Small intestine (tissue), 16 donors: Measurements from ENCODE around the gene C1orf216. TPM values are rescaled to one million over a fixed set of nuclear protein-coding genes. Genes with fewer than 3 reads are reported as not detected.
A peak's percentile ranks its signal among the peaks of the same experiment; 100 is the strongest.

Source experiments
- DNase-seq, 2 donors: peaks; one replicate each; pipeline versions ENCODE4 v3.0.0 to v3.0.0-alpha.2; 2013
- FAIRE-seq: peaks from 2 replicates; lab custom pipeline; 2012; peaks lifted over from hg19 to GRCh38; lab: Jason Lieb, UNC
- H3K27ac ChIP-seq, 3 donors: one replicate each; pipeline ENCODE4 v1.5.1; 2013; ENCODE audit warnings: low read length in 2 of 3, mild to moderate bottlenecking in 2 of 3, control low read depth in 1 of 3, inconsistent platforms in 1 of 3, low read depth in 1 of 3, moderate library complexity in 1 of 3
- H3K27me3 ChIP-seq, 3 donors: one replicate each; pipeline ENCODE4 v1.6.1; 2013; ENCODE audit warnings: low read length in 3 of 3, inconsistent platforms in 1 of 3; ENCODE audit not compliant: control insufficient read depth in 3 of 3, insufficient read depth in 3 of 3
- H3K36me3 ChIP-seq, 3 donors: one replicate each; pipeline ENCODE4 v1.6.1; 2013; ENCODE audit warnings: low read length in 3 of 3, inconsistent platforms in 1 of 3, low read depth in 1 of 3, mild to moderate bottlenecking in 1 of 3, moderate library complexity in 1 of 3; ENCODE audit not compliant: control insufficient read depth in 3 of 3, insufficient read depth in 2 of 3
- H3K4me1 ChIP-seq, 3 donors: one replicate each; pipeline ENCODE4 v1.6.1; 2013; ENCODE audit warnings: low read length in 2 of 3, inconsistent platforms in 1 of 3, low read depth in 1 of 3, mild to moderate bottlenecking in 1 of 3, moderate library complexity in 1 of 3; ENCODE audit not compliant: control insufficient read depth in 3 of 3, insufficient read depth in 2 of 3
- H3K4me3 ChIP-seq, 3 donors: one replicate each; pipeline ENCODE4 v1.5.1; 2013; ENCODE audit warnings: low read length in 3 of 3, control low read depth in 1 of 3, inconsistent platforms in 1 of 3, low read depth in 1 of 3, mild to moderate bottlenecking in 1 of 3, moderate library complexity in 1 of 3
- H3K9me3 ChIP-seq, 2 donors: one replicate each; pipeline ENCODE4 v1.6.1; 2013; ENCODE audit warnings: low read depth in 1 of 2, low read length in 1 of 2; ENCODE audit not compliant: control insufficient read depth in 2 of 2, insufficient read depth in 1 of 2
- WGBS, 3 donors: extraction: QIAGEN DNeasy Blood & Tissue Kit; methylation state at CpG; one replicate each; pipeline ENCODE4 v1.1.7; 2013; 5-methylcytosine and 5-hydroxymethylcytosine counted together
- long read RNA-seq, 10 donors: transcript quantifications; one replicate each; lab custom pipeline, GENCODE V29; 2026
- polyA plus RNA-seq, 4 donors: library from polyadenylated mRNA; stranded (reverse) in 3 of 4; unstranded in 1 of 4; fragments of 200-250 nt in 3 of 4; fragments of 120-200 nt in 1 of 4; gene quantifications; one replicate each; pipeline versions ENCODE4 v1.2.1 to v1.2.3, GENCODE V29; 2013
- donor health status: healthy with polysubstance abuse.
- donor health status: control.
- donor health status: control.
- donor health status: Bipolar disorder and iron deficiency.
- donor health status: healthy.

Gene C1orf216, protein sequence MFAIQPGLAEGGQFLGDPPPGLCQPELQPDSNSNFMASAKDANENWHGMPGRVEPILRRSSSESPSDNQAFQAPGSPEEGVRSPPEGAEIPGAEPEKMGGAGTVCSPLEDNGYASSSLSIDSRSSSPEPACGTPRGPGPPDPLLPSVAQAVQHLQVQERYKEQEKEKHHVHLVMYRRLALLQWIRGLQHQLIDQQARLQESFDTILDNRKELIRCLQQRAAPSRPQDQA
- polyA plus RNA-seq, result 1 to 10 TPM; 1.1 to 7.5 (median 2.2) TPM
- long read RNA-seq, donor 1, result 0 reads
- long read RNA-seq, donor 2, partial matches to known transcripts, result 0 of 3 reads
- long read RNA-seq, donor 2, other reads (novel, unspliced or antisense), result 0 of 3 reads
- long read RNA-seq, donor 3, partial matches to known transcripts, result 0 of 1 reads
- long read RNA-seq, donor 3, other reads (novel, unspliced or antisense), result 0 of 1 reads
- long read RNA-seq, donor 4, result 0 reads
- long read RNA-seq, donor 5, result 0 reads
- long read RNA-seq, donor 6, partial matches to known transcripts, result 0 of 1 reads
- long read RNA-seq, donor 6, other reads (novel, unspliced or antisense), result 0 of 1 reads
- long read RNA-seq, donor 7, result 0 reads
- long read RNA-seq, donor 8, partial matches to known transcripts, result 0 of 1 reads
- long read RNA-seq, donor 8, other reads (novel, unspliced or antisense), result 0 of 1 reads
- long read RNA-seq, donor 9, partial matches to known transcripts, result 0 of 1 reads
- long read RNA-seq, donor 9, other reads (novel, unspliced or antisense), result 0 of 1 reads
- long read RNA-seq, donor 10, transcript C1orf216-201 (2 exons, 3,218 nt), result major isoform, 10 of 10 reads
- long read RNA-seq, donor 10, partial matches to known transcripts, result 0 of 10 reads
- long read RNA-seq, donor 10, other reads (novel, unspliced or antisense), result 0 of 10 reads

DNA sequence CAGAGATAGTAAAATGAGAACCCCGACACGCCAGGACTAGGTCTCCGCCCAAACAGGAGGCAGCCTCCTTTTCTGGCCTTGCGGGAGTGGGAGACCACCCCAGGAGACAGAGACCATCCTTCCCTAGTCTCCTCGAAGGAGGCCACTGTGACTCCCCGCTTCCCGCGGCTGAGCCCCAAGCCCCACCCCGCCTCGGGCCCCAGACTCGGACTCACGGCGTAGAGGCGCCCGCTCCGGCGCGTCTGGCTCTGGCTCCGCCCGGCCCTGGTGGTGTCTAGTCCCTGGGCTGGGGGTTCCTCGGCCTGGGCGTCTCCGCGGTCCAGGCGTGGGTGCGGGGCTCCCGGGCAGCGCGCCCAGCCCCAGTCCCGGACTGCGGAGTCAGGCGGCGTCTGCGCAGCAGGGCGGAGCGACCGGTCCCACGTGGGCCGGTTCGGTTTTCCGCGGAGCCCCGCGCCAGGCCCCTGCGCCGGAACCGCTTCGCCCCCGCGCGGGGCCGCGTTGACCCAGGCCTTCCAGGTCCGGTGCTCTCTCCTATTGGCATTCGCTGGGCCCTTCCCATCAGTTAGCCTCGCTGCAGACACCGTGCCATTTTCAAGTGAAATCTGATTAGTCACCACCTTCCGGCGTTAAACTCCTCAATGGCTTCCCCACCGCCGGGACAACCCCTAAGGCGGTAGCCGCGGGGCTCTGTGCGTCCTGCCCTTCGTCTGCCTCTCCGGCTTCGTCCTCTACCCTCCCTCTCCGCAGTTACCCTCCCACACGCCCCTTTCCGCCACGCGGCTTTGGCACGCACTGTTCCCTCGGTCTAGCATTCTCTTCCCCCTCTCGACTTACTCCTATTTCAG lies at the start of gene C1orf216:
Gene C1orf216, minus strand, starts transcription at position 393 of the 845 bp plus-strand sequence. CDS start 2,563 bp downstream, outside the sequence.
- H3K36me3 ChIP-seq, result no peaks in the 10 kb centered on the region
- H3K9me3 ChIP-seq, result no peaks in the 10 kb centered on the region
- H3K27ac ChIP-seq, result peak within 1 kb of the TSS; percentile 20 to 76 (median 61)
- FAIRE-seq, result no peak
- DNase-seq, result peak; percentile 34 to 71
- peak within 1 kb of the TSS; percentile 50 to 61 (median 60) for H3K4me3 ChIP-seq
- no peaks in the 10 kb centered on the region for H3K4me1 ChIP-seq
- 0 to 1% (median 0%) methylated on average over 72 to 76 of the region's 76 CpGs for WGBS, 3 donors
- H3K27me3 ChIP-seq, result peaks cover 0 to 6% (median 0%) of the 10 kb centered on the region in 3 donors

DNA sequence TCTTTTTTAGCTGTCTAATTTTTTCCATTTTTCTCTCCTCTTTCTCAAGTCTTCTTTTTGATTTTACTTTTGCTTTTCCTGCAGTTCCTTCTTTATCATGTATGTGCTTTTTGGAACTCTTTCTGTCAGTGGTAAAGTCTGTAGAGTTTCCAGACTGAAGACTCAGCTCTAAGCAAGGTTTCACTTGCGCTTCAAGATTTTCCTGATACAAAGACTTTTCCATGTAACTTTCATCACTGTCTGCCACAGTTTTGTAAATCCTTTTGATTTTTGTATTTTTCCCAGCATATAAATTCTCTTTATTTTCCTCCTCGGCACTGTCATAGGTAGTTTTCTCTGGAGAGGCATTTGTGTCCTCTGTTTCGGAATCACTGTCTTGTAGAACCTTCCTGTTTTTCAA lies 45.6 kb upstream of the C1orf216 start:
- FAIRE-seq (no peak), DNase-seq (no peak)
- no peaks in the 10 kb centered on the region for H3K9me3 ChIP-seq
- H3K4me1 ChIP-seq, result no peaks in the 10 kb centered on the region
- H3K36me3 ChIP-seq, result no peaks in the 10 kb centered on the region
- no peak overlapping the region for H3K4me3 ChIP-seq
- H3K27ac ChIP-seq, result no peak overlapping the region
- WGBS, 3 donors, result 98% methylated on average over 3 of the region's 3 CpGs
- no peaks in the 10 kb centered on the region for H3K27me3 ChIP-seq

DNA sequence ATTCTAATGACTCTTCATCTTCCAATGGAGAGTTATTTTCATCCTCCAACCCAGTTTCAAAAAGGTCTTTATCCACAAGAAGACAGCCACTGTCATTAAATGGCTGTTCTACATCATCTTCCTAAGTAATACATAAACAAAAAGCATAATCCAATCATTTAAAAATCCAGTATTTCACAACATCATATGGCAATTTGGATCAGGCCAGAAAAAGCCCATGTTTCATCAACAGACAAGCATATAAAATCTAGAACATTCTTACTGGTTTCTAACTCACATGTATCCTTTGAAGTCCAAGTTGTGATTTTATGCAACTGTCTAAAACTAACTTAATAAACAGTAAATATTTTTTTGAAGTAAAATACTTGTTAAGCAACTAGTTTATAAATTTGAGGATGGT lies 44.5 kb upstream of the C1orf216 start:
- H3K4me1 ChIP-seq, result no peaks in the 10 kb centered on the region
- H3K27ac ChIP-seq, result no peak overlapping the region
- FAIRE-seq, result no peak

DNA sequence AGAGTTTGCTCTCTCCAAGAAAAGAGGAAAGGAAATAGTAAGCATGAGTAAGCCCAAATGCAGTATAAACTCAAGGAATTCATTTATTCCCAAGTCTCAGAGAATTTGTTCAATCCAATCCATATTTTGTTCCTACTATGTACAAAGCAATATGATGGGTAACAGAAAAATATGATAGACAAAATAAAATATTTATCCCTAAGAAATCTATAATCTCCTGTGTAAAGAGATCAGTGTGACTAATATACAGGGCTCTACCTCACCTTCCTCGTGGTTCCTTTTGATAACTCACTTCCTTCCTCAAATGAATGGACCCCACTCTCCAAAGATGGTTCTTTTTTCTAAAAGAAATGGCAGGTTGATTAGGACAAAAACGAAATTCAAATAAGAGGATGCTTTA lies 43.5 kb upstream of the C1orf216 start:
- no peak for FAIRE-seq
- Histone ChIP-seq H3K27me3 (no peaks in the 10 kb centered on the region), H3K4me1 (no peaks in the 10 kb centered on the region), H3K4me3 (no peak overlapping the region), H3K27ac (no peak overlapping the region), H3K9me3 (no peaks in the 10 kb centered on the region), H3K36me3 (no peaks in the 10 kb centered on the region)
- 62 to 65% (median 63%) methylated on average over 2 of the region's 2 CpGs for WGBS, 3 donors
- DNase-seq, result no peak

More for the DNA sequence above, 44.5 kb upstream of the C1orf216 start:
- Histone ChIP-seq H3K9me3 (no peaks in the 10 kb centered on the region), H3K27me3 (no peaks in the 10 kb centered on the region), H3K4me3 (no peak overlapping the region), H3K36me3 (no peaks in the 10 kb centered on the region)
- no peak for DNase-seq

DNA sequence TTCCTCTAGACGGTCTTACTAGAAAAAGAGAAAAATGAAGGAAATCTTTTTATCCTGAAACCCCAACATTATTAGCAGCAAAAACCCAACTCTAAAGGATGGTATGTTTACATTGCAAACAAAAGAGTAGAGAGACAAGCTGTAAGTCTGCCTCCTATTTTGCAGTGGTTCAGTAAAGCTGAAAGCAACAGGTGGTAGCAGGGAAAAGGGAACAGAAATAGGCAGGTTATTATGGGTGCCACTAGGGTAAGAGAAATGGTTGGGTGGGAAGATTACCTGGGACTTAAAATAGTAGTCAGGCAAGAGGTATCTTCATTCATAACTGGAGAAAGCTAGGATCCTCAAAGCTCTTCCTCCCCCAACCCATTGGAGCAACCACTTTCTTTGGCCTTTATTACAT lies 37.4 kb upstream of the C1orf216 start:
- WGBS, 3 donors, result 93 to 97% (median 96%) methylated on average over 1 of the region's 1 CpG
- FAIRE-seq (no peak), DNase-seq (no peak)
- Histone ChIP-seq H3K4me3 (no peak overlapping the region), H3K27me3 (no peaks in the 10 kb centered on the region), H3K27ac (no peak overlapping the region), H3K9me3 (no peaks in the 10 kb centered on the region), H3K36me3 (no peaks in the 10 kb centered on the region), H3K4me1 (no peaks in the 10 kb centered on the region)

DNA sequence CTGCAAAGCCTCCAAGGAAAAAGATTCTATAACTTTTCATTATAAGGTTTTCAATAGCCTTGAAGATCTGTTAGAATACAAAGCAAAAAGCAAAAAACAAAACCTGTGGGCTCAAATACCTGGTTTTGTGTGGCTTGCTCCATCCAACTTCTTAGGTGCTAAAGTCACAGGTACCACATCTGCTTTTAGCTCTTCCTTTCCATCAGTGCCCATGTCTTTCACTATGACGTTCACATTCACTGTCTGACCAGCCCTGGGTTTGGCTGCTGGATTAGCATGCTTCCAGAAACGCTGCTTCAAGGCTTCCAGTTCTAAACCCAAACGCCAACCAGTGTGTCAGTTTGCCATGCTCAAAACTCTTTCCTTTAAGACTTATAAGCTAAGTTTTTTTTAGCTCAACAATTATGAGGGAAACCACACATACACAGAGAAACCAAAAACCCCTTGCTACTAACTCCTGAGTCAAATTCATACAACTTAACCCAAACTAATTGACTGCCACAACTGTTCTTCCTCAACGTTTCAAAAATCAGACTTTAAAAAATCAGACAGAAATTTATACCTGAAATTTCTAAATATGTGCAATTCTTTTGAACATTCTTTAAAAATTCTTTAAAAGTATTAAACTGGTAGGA lies 35.1 kb upstream of the C1orf216 start:
- H3K27ac ChIP-seq, result no peak overlapping the region
- no peaks in the 10 kb centered on the region for H3K4me1 ChIP-seq
- DNase-seq (no peak), FAIRE-seq (no peak)
- no peaks in the 10 kb centered on the region for H3K9me3 ChIP-seq
- H3K27me3 ChIP-seq, result no peaks in the 10 kb centered on the region
- H3K36me3 ChIP-seq, result no peaks in the 10 kb centered on the region
- 78 to 82% (median 81%) methylated on average over 4 of the region's 4 CpGs for WGBS, 3 donors
- no peak overlapping the region for H3K4me3 ChIP-seq

DNA sequence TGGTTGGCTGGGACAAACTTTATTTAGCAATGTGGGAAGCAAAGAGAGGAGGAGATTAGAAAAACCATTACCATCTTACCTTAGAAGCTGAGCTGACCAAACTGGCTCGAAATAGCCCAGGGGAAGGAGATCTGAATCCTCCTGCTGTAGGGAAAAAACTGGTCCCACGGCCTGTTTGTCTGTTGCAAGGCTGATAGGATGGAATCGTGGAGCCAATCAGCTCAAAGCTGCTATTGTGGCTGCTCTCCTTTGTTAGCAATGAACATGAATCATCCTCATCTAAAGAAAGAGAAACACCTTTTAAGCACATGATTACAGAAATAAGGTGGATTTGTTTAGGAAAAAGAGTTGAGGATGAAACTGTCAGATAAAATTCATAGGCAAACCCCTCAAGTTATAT lies 29.6 kb upstream of the C1orf216 start:
- Histone ChIP-seq H3K4me3 (no peak overlapping the region), H3K9me3 (no peaks in the 10 kb centered on the region), H3K27ac (no peak overlapping the region), H3K36me3 (no peaks in the 10 kb centered on the region), H3K4me1 (no peaks in the 10 kb centered on the region), H3K27me3 (no peaks in the 10 kb centered on the region)
- FAIRE-seq, result no peak
- WGBS, 3 donors, result 78 to 86% (median 83%) methylated on average over 3 of the region's 3 CpGs
- no peak for DNase-seq
